ENCODE results near the gene SIN3A. TPM values are rescaled to one million over a fixed set of nuclear protein-coding genes. Genes with fewer than 3 reads are reported as not detected.

Gene SIN3A
- total and polyA plus RNA-seq, 9 of the 15 experiments (the other 6 are each of a cell fraction or from before 2014, with no cell fraction given), result 11.1 to 70.3 (median 25.3) TPM

GRCh38 chr15:75335705-75336355 lies 115.7 kb downstream of the SIN3A start, which contains the start of gene COMMD4 (continued):
- no peak for TF ChIP-seq CUX1 (CRISPR knock-in tag; IDR thresholded peaks at IDR 0.05)
- no peak for TF ChIP-seq XRCC4 (IDR thresholded peaks at IDR 0.05; ENCODE audit: extremely low read depth, insufficient read depth, insufficient read length)
- TF ChIP-seq BCLAF1 (IDR thresholded peaks at IDR 0.05; ENCODE audit: borderline replicate concordance in 1 of 2, control insufficient read depth in 1 of 2, low read depth in 2 of 2, low read length in 1 of 2), result no peak
- TF ChIP-seq, protein P1, sequence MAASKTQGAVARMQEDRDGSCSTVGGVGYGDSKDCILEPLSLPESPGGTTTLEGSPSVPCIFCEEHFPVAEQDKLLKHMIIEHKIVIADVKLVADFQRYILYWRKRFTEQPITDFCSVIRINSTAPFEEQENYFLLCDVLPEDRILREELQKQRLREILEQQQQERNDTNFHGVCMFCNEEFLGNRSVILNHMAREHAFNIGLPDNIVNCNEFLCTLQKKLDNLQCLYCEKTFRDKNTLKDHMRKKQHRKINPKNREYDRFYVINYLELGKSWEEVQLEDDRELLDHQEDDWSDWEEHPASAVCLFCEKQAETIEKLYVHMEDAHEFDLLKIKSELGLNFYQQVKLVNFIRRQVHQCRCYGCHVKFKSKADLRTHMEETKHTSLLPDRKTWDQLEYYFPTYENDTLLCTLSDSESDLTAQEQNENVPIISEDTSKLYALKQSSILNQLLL (CRISPR knock-in tag; IDR thresholded peaks at IDR 0.05; ENCODE audit: borderline replicate concordance), result no peak
- TF ChIP-seq, protein P2, sequence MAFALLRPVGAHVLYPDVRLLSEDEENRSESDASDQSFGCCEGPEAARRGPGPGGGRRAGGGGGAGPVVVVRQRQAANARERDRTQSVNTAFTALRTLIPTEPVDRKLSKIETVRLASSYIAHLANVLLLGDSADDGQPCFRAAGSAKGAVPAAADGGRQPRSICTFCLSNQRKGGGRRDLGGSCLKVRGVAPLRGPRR (CRISPR knock-in tag; IDR thresholded peaks at IDR 0.05), result no peak
- no peak for TF ChIP-seq CEBPZ (IDR thresholded peaks at IDR 0.05; ENCODE audit: borderline replicate concordance, low read depth, low read length)
- TF ChIP-seq CBX8 (IDR thresholded peaks at IDR 0.05; ENCODE audit: borderline replicate concordance, extremely low read depth, low read depth, low read length, poor library complexity, severe bottlenecking), result no peak
- no peak for TF ChIP-seq SRSF7 (optimal IDR thresholded peaks at IDR 0.05; ENCODE audit: low read depth, low read length)
- TF ChIP-seq, protein P3, sequence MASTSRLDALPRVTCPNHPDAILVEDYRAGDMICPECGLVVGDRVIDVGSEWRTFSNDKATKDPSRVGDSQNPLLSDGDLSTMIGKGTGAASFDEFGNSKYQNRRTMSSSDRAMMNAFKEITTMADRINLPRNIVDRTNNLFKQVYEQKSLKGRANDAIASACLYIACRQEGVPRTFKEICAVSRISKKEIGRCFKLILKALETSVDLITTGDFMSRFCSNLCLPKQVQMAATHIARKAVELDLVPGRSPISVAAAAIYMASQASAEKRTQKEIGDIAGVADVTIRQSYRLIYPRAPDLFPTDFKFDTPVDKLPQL (IDR thresholded peaks at IDR 0.05; ENCODE audit: extremely low read depth, insufficient read length), result no peak
- no peak for TF ChIP-seq PHF21A (IDR thresholded peaks at IDR 0.05; ENCODE audit: borderline replicate concordance, low read depth)

All from K562 (cell line).